OCI-LY3 (cell line): ENCODE data around the gene LRRC63.

Experiments
- EZH2phosphoT487 ChIP-seq: fragments of 200-600 bp; shearing (Covaris generic); IDR thresholded peaks from 2 replicates; pipeline ENCODE4 v1.6.1; 2018; ENCODE audit warnings: antibody characterized with exemption, mixed run types, low read depth
- TF ChIP-seq, protein P1 (sequence below): fragments of 200-600, 300-600 bp; sonication (generic); IDR thresholded peaks from 2 replicates; pipeline ENCODE4 v1.5.1; 2014; ENCODE audit warnings: antibody characterized with exemption, low read length, low read depth

DNA sequence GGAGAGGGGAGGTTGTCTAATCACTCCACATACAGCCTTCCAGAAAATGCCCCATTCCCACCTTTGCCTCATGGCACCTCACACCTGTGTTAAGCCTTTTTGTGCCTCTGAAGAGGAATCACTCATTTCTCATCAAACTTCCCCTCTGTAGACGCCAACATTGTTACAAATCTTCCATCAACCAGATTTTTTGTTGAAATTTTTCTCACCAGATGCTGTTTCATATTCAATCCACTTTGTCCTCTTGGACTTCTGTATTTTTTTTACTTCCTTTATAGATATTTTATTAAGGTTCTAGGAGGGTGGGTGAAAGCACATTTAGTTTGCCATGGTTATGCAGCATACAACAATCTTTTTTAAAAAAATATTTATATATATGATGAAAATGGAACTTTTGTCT, 101.3 kb downstream of the LRRC63 start:
- TF ChIP-seq, protein P1, sequence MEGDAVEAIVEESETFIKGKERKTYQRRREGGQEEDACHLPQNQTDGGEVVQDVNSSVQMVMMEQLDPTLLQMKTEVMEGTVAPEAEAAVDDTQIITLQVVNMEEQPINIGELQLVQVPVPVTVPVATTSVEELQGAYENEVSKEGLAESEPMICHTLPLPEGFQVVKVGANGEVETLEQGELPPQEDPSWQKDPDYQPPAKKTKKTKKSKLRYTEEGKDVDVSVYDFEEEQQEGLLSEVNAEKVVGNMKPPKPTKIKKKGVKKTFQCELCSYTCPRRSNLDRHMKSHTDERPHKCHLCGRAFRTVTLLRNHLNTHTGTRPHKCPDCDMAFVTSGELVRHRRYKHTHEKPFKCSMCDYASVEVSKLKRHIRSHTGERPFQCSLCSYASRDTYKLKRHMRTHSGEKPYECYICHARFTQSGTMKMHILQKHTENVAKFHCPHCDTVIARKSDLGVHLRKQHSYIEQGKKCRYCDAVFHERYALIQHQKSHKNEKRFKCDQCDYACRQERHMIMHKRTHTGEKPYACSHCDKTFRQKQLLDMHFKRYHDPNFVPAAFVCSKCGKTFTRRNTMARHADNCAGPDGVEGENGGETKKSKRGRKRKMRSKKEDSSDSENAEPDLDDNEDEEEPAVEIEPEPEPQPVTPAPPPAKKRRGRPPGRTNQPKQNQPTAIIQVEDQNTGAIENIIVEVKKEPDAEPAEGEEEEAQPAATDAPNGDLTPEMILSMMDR = no peak
- no peak for TF ChIP-seq EZH2phosphoT487
